Measurements from ENCODE around the gene AMN1.
A peak's percentile ranks its signal among the peaks of the same experiment; 100 is the strongest.
"Not testable (repeated sequence)": the region's sequence is repeated elsewhere in the genome, so short reads cannot be mapped to it uniquely, and the experiment has no call there.

AMN1 gene

GRCh38 chr12:31745242-31745641, 16.4 kb upstream of the AMN1 start:
- H3K4me3 ChIP-seq (ENCODE audit: low read length): no peak overlapping the region
- TF ChIP-seq CTCF (conservative IDR thresholded peaks at IDR 0.05; ENCODE audit: low read length): no peak
- no peak for DNase-seq (ENCODE audit: low read depth)

- H3K4me3 ChIP-seq (ENCODE audit: low read length); DNase-seq (ENCODE audit: low read depth): not testable (repeated sequence)
These were observed 15.5 kb upstream of the AMN1 start for GRCh38 chr12:31744363-31744762.

GRCh38 chr12:31742891-31743290, 14.1 kb upstream of the AMN1 start:
- H3K4me3 ChIP-seq (ENCODE audit: low read length): no peak overlapping the region
- TF ChIP-seq CTCF (conservative IDR thresholded peaks at IDR 0.05; ENCODE audit: low read length): no peak
- DNase-seq (ENCODE audit: low read depth): no peak

GRCh38 chr12:31740628-31741027, 11.8 kb upstream of the AMN1 start:
- no peak overlapping the region for H3K4me3 ChIP-seq (ENCODE audit: low read length)
- no peak for DNase-seq (ENCODE audit: low read depth)
- TF ChIP-seq CTCF (conservative IDR thresholded peaks at IDR 0.05; ENCODE audit: low read length): no peak

- no peak for TF ChIP-seq CTCF (conservative IDR thresholded peaks at IDR 0.05; ENCODE audit: low read length)
- DNase-seq (ENCODE audit: low read depth): no peak
- H3K4me3 ChIP-seq (ENCODE audit: low read length): no peak overlapping the region
These were observed 8.9 kb upstream of the AMN1 start for GRCh38 chr12:31737763-31738162.

- no peak overlapping the region for H3K4me3 ChIP-seq (ENCODE audit: low read length)
- DNase-seq (ENCODE audit: low read depth): no peak
- no peak for TF ChIP-seq CTCF (conservative IDR thresholded peaks at IDR 0.05; ENCODE audit: low read length)
These were observed 8.5 kb upstream of the AMN1 start for GRCh38 chr12:31737345-31737744.

GRCh38 chr12:31736472-31736871, 7.7 kb upstream of the AMN1 start:
- peak; percentile 83 for DNase-seq (ENCODE audit: low read depth)
- no peak overlapping the region for H3K4me3 ChIP-seq (ENCODE audit: low read length)
- TF ChIP-seq CTCF (conservative IDR thresholded peaks at IDR 0.05; ENCODE audit: low read length): no peak

GRCh38 chr12:31733549-31734432, 5.0 kb upstream of the AMN1 start:
- DNase-seq (ENCODE audit: low read depth): peak; percentile 29
- H3K4me3 ChIP-seq (ENCODE audit: low read length): not testable (repeated sequence)
